GM12892 (cell line): ENCODE results near the gene EPHA1.

Experiments used
- POLR2A ChIP-seq: IDR thresholded peaks from 2 replicates; pipeline ENCODE4 v1.6.1; 2011; ENCODE audit warnings: low read depth, low read length, control low read depth
- POLR2AphosphoS5 ChIP-seq: IDR thresholded peaks from 2 replicates; pipeline ENCODE4 v1.6.1; 2011; ENCODE audit warnings: low read depth, low read length, control low read depth
- TAF1 ChIP-seq: IDR thresholded peaks from 2 replicates; pipeline ENCODE4 v1.6.1; 2011; ENCODE audit warnings: low read depth, mild to moderate bottlenecking, control low read depth, low read length, borderline replicate concordance

- TF ChIP-seq POLR2AphosphoS5 (no peak), POLR2A (no peak), TAF1 (no peak)
These were observed 26.0 kb upstream of the EPHA1 start for GRCh38 chr7:143434660-143435059.
